Kidney (tissue), 14 donors: ENCODE data around the gene PA2G4. TPM values are rescaled to one million over a fixed set of nuclear protein-coding genes. Genes with fewer than 3 reads are reported as not detected.

Experiments used
- DNase-seq, 5 donors: peaks; one replicate each; pipeline ENCODE4 v3.0.0-alpha.2; 2013 to 2020
- FAIRE-seq: peaks from 2 replicates; lab custom pipeline; 2012; peaks lifted over from hg19 to GRCh38; lab: Jason Lieb, UNC
- H3K27ac ChIP-seq, 2 donors: one replicate each; pipeline ENCODE4 v1.7.0; 2013; ENCODE audit warnings: low read depth in 2 of 2, low read length in 2 of 2, inconsistent platforms in 1 of 2
- H3K27me3 ChIP-seq: one replicate; pipeline ENCODE4 v1.7.1; 2013; ENCODE audit warnings: low read length, inconsistent platforms; ENCODE audit not compliant: control insufficient read depth, insufficient read depth
- H3K36me3 ChIP-seq, 3 donors: one replicate each; pipeline versions ENCODE4 v1.7.0 to v1.7.1; 2013; ENCODE audit warnings: low read length in 3 of 3, control low read depth in 1 of 3, inconsistent platforms in 1 of 3; ENCODE audit not compliant: insufficient read depth in 3 of 3, control insufficient read depth in 2 of 3
- H3K4me1 ChIP-seq, 3 donors: one replicate each; pipeline versions ENCODE4 v1.7.0 to v1.7.1; 2013; ENCODE audit warnings: low read length in 3 of 3, inconsistent platforms in 1 of 3, low read depth in 1 of 3; ENCODE audit not compliant: control insufficient read depth in 2 of 3, insufficient read depth in 2 of 3
- H3K4me3 ChIP-seq, 3 donors: one replicate each; pipeline versions ENCODE4 v1.7.0 to v1.8.1; 2013; ENCODE audit warnings: low read length in 3 of 3, control low read depth in 1 of 3, inconsistent platforms in 1 of 3
- H3K9ac ChIP-seq, 3 donors: one replicate each; pipeline versions ENCODE4 v1.7.0 to v1.7.1; 2013; ENCODE audit warnings: low read length in 3 of 3, control low read depth in 1 of 3, inconsistent platforms in 1 of 3
- H3K9me3 ChIP-seq, 3 donors: one replicate each; pipeline versions ENCODE4 v1.7.0 to v1.7.1; 2013; ENCODE audit warnings: low read length in 3 of 3, control low read depth in 1 of 3, inconsistent platforms in 1 of 3; ENCODE audit not compliant: control insufficient read depth in 2 of 3, insufficient read depth in 1 of 3
- intact Hi-C: fragments of 100-400 bp; cut with DNase I; formaldehyde crosslinking; loops from one replicate; pipeline ENCODE4 v1.11.1; 2022
- polyA plus RNA-seq: library from polyadenylated mRNA; stranded (reverse); fragments of 350-450 nt; fragmentation: Illumina TruSeq; extraction: RNeasy Lipid Tissue Mini Kit (QIAGEN cat#74804); gene quantifications from one replicate; pipeline ENCODE4 v1.2.3, GENCODE V29; 2014; ENCODE audit warnings: low read depth, low replicate concordance; ENCODE audit not compliant: insufficient read depth
- total RNA-seq: library from RNA; stranded (reverse); fragmentation: NEBNext Ultra II Directional; extraction: Animal tissue kit (Norgen Biotek cat#: 25700); gene quantifications from one replicate; pipeline ENCODE4 v1.2.1, GENCODE V29; 2021
- TF ChIP-seq, protein P1 (sequence below): IDR thresholded peaks from 3 replicates; pipeline ENCODE4 v1.5.1; 2012; ENCODE audit warnings: mild to moderate bottlenecking, moderate library complexity, borderline replicate concordance; ENCODE audit not compliant: insufficient read depth; ENCODE audit errors: extremely low read depth
- donor health status: control.
- donor health status: control.
- donor health status: control.
- donor health status: control.
- donor health status: control.
- donor health status: DM: yes; HTN: yes; CAD: no.
- donor health status: Normal renal cell carcinoma (clear cell type).

PA2G4 gene
- total and polyA plus RNA-seq, 2 donors from 2014 or later: 72.4 to 76.8 TPM

DNA sequence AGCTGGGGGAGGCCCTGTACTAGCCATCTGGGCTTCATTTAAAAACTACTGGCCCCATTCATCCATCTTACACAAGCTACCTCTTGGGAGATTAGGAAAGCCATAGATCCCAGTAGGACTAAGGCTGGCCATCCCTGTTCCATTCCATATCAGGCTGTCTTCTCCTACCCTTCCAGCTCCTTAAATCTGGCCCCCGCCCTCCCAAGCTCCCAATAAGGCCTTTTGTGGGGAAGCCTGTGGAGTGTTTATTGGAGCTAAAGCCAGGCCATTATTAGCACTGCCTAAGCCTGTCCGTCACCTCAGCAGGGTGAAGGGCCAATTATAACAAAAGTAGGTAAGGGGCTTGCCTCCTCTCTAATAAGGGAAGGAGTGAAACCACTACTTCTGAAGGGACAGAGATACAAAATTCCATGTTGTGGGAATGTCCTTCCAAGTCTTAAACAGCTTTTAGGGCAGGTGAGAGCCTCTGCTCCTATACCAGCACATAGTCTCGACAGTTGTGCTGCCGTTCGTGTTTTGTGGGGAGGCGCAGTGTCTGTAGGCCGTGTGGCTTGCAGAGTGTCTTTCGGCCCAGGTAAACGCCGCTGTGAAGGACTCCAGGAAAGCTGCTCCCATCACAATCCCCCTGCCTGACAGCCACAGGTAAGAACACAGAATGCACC is 57.5 kb downstream of the PA2G4 start:
- Histone ChIP-seq H3K36me3 (peaks cover 11 to 53% (median 36%) of the 10 kb centered on the region in 3 donors), H3K4me3 (peak overlapping the region in 1 of 3 donors; percentile 95), H3K4me1 (peaks cover 2 to 23% (median 21%) of the 10 kb centered on the region in 3 donors), H3K27me3 (no peaks in the 10 kb centered on the region), H3K27ac (no peak overlapping the region), H3K9me3 (no peaks in the 10 kb centered on the region), H3K9ac (no peak overlapping the region)
- FAIRE-seq (no peak), DNase-seq (no peak)
- intact Hi-C loops: no loop called here
- TF ChIP-seq, protein P1, sequence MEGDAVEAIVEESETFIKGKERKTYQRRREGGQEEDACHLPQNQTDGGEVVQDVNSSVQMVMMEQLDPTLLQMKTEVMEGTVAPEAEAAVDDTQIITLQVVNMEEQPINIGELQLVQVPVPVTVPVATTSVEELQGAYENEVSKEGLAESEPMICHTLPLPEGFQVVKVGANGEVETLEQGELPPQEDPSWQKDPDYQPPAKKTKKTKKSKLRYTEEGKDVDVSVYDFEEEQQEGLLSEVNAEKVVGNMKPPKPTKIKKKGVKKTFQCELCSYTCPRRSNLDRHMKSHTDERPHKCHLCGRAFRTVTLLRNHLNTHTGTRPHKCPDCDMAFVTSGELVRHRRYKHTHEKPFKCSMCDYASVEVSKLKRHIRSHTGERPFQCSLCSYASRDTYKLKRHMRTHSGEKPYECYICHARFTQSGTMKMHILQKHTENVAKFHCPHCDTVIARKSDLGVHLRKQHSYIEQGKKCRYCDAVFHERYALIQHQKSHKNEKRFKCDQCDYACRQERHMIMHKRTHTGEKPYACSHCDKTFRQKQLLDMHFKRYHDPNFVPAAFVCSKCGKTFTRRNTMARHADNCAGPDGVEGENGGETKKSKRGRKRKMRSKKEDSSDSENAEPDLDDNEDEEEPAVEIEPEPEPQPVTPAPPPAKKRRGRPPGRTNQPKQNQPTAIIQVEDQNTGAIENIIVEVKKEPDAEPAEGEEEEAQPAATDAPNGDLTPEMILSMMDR: no peak

DNA sequence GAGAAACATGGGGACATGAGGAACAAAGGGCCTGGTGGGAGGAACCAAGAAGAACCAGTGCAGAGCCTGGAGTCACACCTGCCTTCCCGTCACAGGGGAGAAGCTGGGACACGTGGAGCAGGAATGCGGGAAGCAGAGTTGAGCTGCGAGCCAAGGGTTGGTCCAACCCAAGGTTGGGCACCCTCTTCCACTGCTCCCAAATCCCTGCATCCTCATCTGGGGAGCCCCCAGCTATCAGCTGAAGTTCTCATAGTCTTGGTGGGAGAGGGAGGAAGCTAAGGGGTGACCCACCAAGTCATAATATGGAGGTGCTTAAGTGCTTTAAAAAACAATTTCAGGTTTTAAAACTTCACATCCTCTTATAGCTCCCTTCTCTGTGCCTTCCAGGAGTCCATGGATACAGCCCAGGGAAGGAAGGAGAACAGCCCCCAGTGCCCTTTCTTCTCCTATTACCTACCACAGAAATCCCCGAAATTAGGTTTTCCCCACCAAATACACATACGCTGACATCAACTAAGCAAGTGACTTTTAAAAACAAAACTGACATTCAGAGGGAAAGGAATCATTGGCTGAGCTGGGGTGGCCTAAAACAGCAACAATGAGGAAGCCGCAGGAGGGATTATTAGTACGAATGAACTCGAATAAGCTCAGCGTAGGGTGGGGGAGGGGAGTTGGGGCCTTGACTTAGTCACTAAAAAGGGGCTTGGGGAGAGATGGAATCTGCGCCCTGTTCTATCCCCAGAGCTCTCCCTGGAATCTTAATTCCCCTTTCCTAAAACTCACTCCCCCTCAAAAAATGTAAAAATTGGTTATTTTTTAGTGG is 58.3 kb downstream of the PA2G4 start:
- intact Hi-C loops: no loop called here
- FAIRE-seq (no peak), DNase-seq (no peak)
- H3K36me3 ChIP-seq: peaks cover 16 to 53% (median 41%) of the 10 kb centered on the region in 3 donors
- no peak overlapping the region for H3K27ac ChIP-seq
- H3K9ac ChIP-seq: no peak overlapping the region
- TF ChIP-seq, protein P1: no peak
- H3K4me1 ChIP-seq: peaks cover 2 to 23% (median 21%) of the 10 kb centered on the region in 3 donors
- no peak overlapping the region for H3K4me3 ChIP-seq
- no peaks in the 10 kb centered on the region for H3K9me3 ChIP-seq
- no peaks in the 10 kb centered on the region for H3K27me3 ChIP-seq

Other genes with a start within 250 kb of the PA2G4 start
- 29.0 TPM for gene PYM1, start 176.7 kb upstream of the PA2G4 start, total RNA-seq
- gene PYM1, start 176.7 kb upstream of the PA2G4 start, polyA plus RNA-seq: 39.7 TPM
- 68.2 TPM for gene DGKA, start 173.4 kb upstream of the PA2G4 start, total RNA-seq
- gene DGKA, start 173.4 kb upstream of the PA2G4 start, polyA plus RNA-seq: 13.2 TPM
- gene PMEL, start 138.5 kb upstream of the PA2G4 start, total RNA-seq: 1.7 TPM
- gene PMEL, start 138.5 kb upstream of the PA2G4 start, polyA plus RNA-seq: 3.5 TPM
- gene CDK2, start 137.7 kb upstream of the PA2G4 start, total RNA-seq: 23.2 TPM
- gene CDK2, start 137.7 kb upstream of the PA2G4 start, polyA plus RNA-seq: 7.6 TPM
- 112 TPM for gene RAB5B, start 130.5 kb upstream of the PA2G4 start, total RNA-seq
- 72.5 TPM for gene RAB5B, start 130.5 kb upstream of the PA2G4 start, polyA plus RNA-seq
- gene SUOX, start 107.3 kb upstream of the PA2G4 start, total RNA-seq: 33.1 TPM
- gene SUOX, start 107.3 kb upstream of the PA2G4 start, polyA plus RNA-seq: 61.1 TPM
- gene IKZF4, start 83.5 kb upstream of the PA2G4 start, total RNA-seq: 9.4 TPM
- gene IKZF4, start 83.5 kb upstream of the PA2G4 start, polyA plus RNA-seq: 2.7 TPM
- 46.7 TPM for gene RPS26, start 62.6 kb upstream of the PA2G4 start, total RNA-seq
- gene RPS26, start 62.6 kb upstream of the PA2G4 start, polyA plus RNA-seq: 637 TPM
- gene ERBB3, start 24.4 kb upstream of the PA2G4 start, total RNA-seq: 58.1 TPM
- 31.5 TPM for gene ERBB3, start 24.4 kb upstream of the PA2G4 start, polyA plus RNA-seq
- gene RPL41, start 12.1 kb downstream of the PA2G4 start, total RNA-seq: 2,987 TPM
- gene RPL41, start 12.1 kb downstream of the PA2G4 start, polyA plus RNA-seq: 5,602 TPM
- 8.6 TPM for gene ZC3H10, start 13.7 kb downstream of the PA2G4 start, total RNA-seq
- 2.4 TPM for gene ZC3H10, start 13.7 kb downstream of the PA2G4 start, polyA plus RNA-seq
- gene ESYT1, start 23.7 kb downstream of the PA2G4 start, total RNA-seq: 104 TPM
- 40.4 TPM for gene ESYT1, start 23.7 kb downstream of the PA2G4 start, polyA plus RNA-seq
- 48.2 TPM for gene MYL6B, start 48.0 kb downstream of the PA2G4 start, total RNA-seq
- gene MYL6B, start 48.0 kb downstream of the PA2G4 start, polyA plus RNA-seq: 142 TPM
- gene MYL6, start 53.8 kb downstream of the PA2G4 start, total RNA-seq: 1,630 TPM
- 4,190 TPM for gene MYL6, start 53.8 kb downstream of the PA2G4 start, polyA plus RNA-seq
- gene SMARCC2, start 84.9 kb downstream of the PA2G4 start, total RNA-seq: 112 TPM
- gene SMARCC2, start 84.9 kb downstream of the PA2G4 start, polyA plus RNA-seq: 18.8 TPM
- 45.5 TPM for gene RNF41, start 117.4 kb downstream of the PA2G4 start, total RNA-seq
- gene RNF41, start 117.4 kb downstream of the PA2G4 start, polyA plus RNA-seq: 17.6 TPM
- gene NABP2, start 119.8 kb downstream of the PA2G4 start, total RNA-seq: 31.0 TPM
- 42.3 TPM for gene NABP2, start 119.8 kb downstream of the PA2G4 start, polyA plus RNA-seq
- gene SLC39A5, start 125.5 kb downstream of the PA2G4 start, total RNA-seq: 5.1 TPM
- 164 TPM for gene SLC39A5, start 125.5 kb downstream of the PA2G4 start, polyA plus RNA-seq
- 46.4 TPM for gene ANKRD52, start 153.8 kb downstream of the PA2G4 start, total RNA-seq
- gene ANKRD52, start 153.8 kb downstream of the PA2G4 start, polyA plus RNA-seq: 8.6 TPM
- 14.5 TPM for gene COQ10A, start 162.4 kb downstream of the PA2G4 start, total RNA-seq
- 30.0 TPM for gene COQ10A, start 162.4 kb downstream of the PA2G4 start, polyA plus RNA-seq
- 166 TPM for gene CS, start 195.8 kb downstream of the PA2G4 start, total RNA-seq
- gene CS, start 195.8 kb downstream of the PA2G4 start, polyA plus RNA-seq: 105 TPM
- gene CNPY2, start 211.4 kb downstream of the PA2G4 start, total RNA-seq: 112 TPM
- gene CNPY2, start 211.4 kb downstream of the PA2G4 start, polyA plus RNA-seq: 156 TPM
- gene PAN2, start 229.4 kb downstream of the PA2G4 start, total RNA-seq: 83.0 TPM
- 27.1 TPM for gene PAN2, start 229.4 kb downstream of the PA2G4 start, polyA plus RNA-seq
- 0.88 TPM for gene IL23A, start 234.3 kb downstream of the PA2G4 start, total RNA-seq
- gene IL23A, start 234.3 kb downstream of the PA2G4 start, polyA plus RNA-seq: not detected